ENCODE data around the gene MRPL50. TPM values are rescaled to one million over a fixed set of nuclear protein-coding genes. Genes with fewer than 3 reads are reported as not detected.
A peak's percentile ranks its signal among the peaks of the same experiment; 100 is the strongest.
"Not testable (repeated sequence)": the region's sequence is repeated elsewhere in the genome, so short reads cannot be mapped to it uniquely, and the experiment has no call there.

The MRPL50 gene
- total RNA-seq, 1 donor from 2014 or later: 10.9 TPM

- ATAC-seq (peak in 1 of 2 donors; percentile 2), DNase-seq (no peak)
- Histone ChIP-seq H3K9me3 (peaks cover 12% of the 10 kb centered on the region), H3K27me3 (ENCODE audit: low read depth) (no peaks in the 10 kb centered on the region), H3K36me3 (peaks cover 23% of the 10 kb centered on the region), H3K4me1 (peaks cover 44% of the 10 kb centered on the region), H3K27ac (peak overlapping the region; percentile 91), H3K4me3 (peak overlapping the region; percentile 78)
- no peak for TF ChIP-seq CTCF (IDR thresholded peaks at IDR 0.05)
- intact Hi-C loops (cut with DNase I): no loop called here
Measured at GRCh38 chr9:101397746-101398067, 711 bp downstream of the MRPL50 start.

DNA sequence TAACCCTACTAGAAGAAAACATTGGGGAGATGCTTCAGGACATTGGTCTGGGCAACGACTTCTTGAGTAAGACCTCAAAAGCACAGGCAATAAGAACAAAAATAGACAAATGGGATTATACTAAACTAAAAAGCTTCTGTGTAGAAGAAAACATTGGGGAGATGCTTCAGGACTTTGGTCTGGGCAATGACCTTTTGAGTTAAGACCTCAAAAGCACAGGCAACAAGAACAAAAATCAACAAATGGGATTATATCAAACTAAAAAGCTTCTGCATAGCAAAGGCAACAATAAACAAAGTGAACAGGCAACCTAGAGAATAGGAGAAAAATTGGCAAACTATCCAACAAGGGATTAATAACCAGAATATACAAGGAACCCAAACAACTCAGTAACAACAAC, 3.7 kb downstream of the MRPL50 start:
- Histone ChIP-seq H3K36me3 (peaks cover 13% of the 10 kb centered on the region), H3K9me3 (peaks cover 13% of the 10 kb centered on the region), H3K4me3 (no peak overlapping the region), H3K27ac (no peak overlapping the region), H3K27me3 (ENCODE audit: low read depth) (no peaks in the 10 kb centered on the region), H3K4me1 (peaks cover 24% of the 10 kb centered on the region)
- ATAC-seq (no peak), DNase-seq (no peak)
- intact Hi-C loops (cut with DNase I): no loop called here
- TF ChIP-seq CTCF (IDR thresholded peaks at IDR 0.05): no peak

DNA sequence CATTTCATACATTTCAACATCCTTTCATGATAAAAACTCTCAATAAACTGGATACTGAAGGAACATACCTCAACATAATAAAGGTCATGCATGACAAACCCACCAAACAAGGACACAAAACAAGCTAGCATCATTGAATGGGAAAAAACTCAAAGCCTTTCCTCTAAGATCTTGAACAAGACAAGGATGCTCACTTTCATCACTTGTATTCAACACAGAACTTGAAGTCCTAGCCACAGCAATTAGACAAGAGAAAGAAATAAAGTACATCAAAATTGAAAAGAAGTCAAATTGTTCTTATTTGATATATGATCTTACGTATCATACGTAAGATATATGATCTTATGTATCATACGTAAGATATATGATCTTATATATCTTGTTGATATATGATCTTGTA, 5.3 kb downstream of the MRPL50 start:
- Histone ChIP-seq H3K27me3 (ENCODE audit: low read depth) (no peaks in the 10 kb centered on the region), H3K4me1 (peaks cover 20% of the 10 kb centered on the region), H3K27ac (no peak overlapping the region), H3K4me3 (no peak overlapping the region), H3K9me3 (peaks cover 13% of the 10 kb centered on the region), H3K36me3 (peaks cover 28% of the 10 kb centered on the region)
- no peak for TF ChIP-seq CTCF (IDR thresholded peaks at IDR 0.05)
- ATAC-seq: no peak
- DNase-seq: no peak
- intact Hi-C loops (cut with DNase I): no loop called here

DNA sequence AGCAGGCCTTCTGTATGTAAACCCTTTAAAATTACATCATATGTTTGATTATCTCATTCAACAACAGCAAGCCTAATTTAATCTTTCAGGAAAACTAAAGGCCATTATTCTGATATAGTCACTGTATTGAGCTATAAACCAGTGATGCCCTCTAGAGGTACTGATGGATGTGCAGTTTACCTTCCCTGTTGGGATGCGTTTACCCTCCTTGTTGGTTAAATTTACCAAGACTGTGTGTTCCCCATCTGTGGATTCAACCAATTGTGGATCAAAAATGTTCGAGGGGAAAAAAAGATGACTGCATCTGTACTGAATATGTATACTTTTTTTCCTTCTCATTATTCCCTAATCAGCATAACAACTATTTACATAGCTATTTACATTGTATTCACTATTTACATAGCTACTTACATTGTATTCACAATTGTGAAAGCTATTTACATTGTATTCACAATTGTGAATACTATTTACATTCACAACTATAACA, 9.9 kb downstream of the MRPL50 start:
- no peak for TF ChIP-seq CTCF (IDR thresholded peaks at IDR 0.05)
- peak in 1 of 2 donors; percentile 60 for ATAC-seq
- Histone ChIP-seq H3K36me3 (peaks cover 31% of the 10 kb centered on the region), H3K27me3 (ENCODE audit: low read depth) (no peaks in the 10 kb centered on the region), H3K9me3 (peaks cover 18% of the 10 kb centered on the region), H3K4me1 (no peaks in the 10 kb centered on the region), H3K27ac (no peak overlapping the region), H3K4me3 (no peak overlapping the region)
- DNase-seq: no peak
- intact Hi-C loops (cut with DNase I): no loop called here

DNA sequence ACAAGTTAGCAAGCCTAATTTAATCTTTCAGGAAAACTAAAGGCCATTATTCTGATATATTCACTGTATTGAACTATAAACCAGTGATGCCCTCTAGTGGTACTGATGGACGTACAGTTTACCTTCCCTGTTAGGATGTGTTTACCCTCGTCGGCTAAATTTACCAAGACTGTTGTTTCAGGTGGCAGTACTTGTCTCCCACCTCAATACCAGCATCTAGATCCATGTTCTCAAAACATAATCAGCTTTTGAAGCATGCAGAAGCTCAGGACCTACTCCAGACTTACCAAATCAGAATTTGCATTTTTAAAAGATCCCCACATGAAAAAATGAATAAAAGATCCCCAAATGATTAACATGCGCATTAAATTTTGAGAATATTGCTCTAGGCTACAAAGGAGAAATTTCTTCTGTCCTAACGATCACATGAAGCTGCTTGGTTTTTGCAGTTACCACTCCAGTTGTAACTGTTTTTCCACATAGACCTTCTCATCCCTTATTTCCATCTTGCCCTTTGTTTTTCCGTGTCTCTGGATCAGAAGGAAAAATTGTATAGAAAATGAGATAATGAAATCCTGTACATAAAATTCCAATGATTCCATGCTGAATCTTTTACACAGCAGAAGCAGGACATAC, 10.4 kb downstream of the MRPL50 start:
- Histone ChIP-seq H3K4me3 (no peak overlapping the region), H3K27me3 (ENCODE audit: low read depth) (no peaks in the 10 kb centered on the region), H3K4me1 (no peaks in the 10 kb centered on the region), H3K36me3 (peaks cover 31% of the 10 kb centered on the region), H3K27ac (no peak overlapping the region), H3K9me3 (peaks cover 13% of the 10 kb centered on the region)
- ATAC-seq (peak; percentile 75 to 92), DNase-seq (no peak)
- intact Hi-C loops (cut with DNase I): no loop called here
- TF ChIP-seq CTCF (IDR thresholded peaks at IDR 0.05): peak; percentile 59

DNA sequence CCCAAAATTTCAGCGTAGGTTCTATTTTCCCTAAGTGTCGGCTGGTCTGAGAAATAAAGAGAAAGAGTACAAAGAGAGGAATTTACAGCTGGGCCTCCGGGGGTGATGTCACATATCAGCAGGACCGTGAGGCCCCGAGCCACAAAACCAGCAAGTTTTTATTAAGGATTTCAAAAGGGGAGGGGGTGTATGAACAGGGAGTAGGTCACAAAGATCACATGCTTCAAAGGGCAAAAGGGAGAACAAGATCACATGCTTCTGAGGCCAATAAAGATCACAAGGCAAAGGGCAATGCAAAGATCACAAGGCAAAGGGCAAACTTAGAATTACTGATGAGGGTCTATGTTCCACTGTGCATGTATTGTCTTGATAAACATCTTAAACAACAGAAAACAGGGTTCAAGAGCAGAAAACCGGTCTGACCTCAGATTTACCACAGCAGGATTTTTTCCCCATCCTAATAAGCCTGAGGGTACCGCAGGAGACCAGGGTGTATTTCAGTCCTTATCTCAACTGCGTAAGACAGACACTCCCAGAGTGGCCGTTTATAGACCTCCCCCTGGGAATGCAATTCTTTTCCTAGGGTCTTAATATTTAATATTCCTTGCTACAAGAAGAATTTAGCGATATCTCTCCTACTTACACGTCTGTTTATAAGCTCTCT, 13.4 kb downstream of the MRPL50 start, which contains the start of gene BAAT:
Gene BAAT (minus strand): TSS at position 134 of the 664 bp plus-strand sequence. CDS start 13,602 bp downstream, outside the sequence.
- intact Hi-C loops (cut with DNase I); H3K4me1 ChIP-seq; DNase-seq; ATAC-seq; H3K9me3 ChIP-seq; H3K4me3 ChIP-seq; H3K27me3 ChIP-seq (ENCODE audit: low read depth); H3K27ac ChIP-seq: not testable (repeated sequence)
- peaks cover 21% of the 10 kb centered on the region for H3K36me3 ChIP-seq

Data from lower lobe of right lung (tissue), 2 donors.